Measurements from ENCODE around the gene FN3KRP.
"Not testable (repeated sequence)": the region's sequence is repeated elsewhere in the genome, so short reads cannot be mapped to it uniquely, and the experiment has no call there.

FN3KRP gene

GRCh38 chr17:82743344-82744219 is 27.1 kb downstream of the FN3KRP start:
- no peak for DNase-seq (ENCODE audit: low spot score)

DNA sequence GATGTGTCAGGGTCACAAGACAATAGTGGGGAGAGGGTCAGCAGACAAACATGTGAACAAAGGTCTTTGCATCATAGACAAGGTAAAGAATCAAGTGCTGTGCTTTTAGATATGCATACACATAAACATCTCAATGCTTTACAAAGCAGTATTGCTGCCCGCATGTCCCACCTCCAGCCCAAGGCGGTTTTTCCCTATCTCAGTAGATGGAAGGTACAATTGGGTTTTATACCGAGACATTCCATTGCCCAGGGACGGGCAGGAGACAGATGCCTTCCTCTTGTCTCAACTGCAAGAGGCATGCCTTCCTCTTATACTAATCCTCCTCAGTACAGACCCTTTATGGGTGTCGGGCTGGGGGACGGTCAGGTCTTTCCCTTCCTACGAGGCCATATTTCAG is 28.2 kb downstream of the FN3KRP start:
- DNase-seq (ENCODE audit: low spot score): not testable (repeated sequence)

DNA sequence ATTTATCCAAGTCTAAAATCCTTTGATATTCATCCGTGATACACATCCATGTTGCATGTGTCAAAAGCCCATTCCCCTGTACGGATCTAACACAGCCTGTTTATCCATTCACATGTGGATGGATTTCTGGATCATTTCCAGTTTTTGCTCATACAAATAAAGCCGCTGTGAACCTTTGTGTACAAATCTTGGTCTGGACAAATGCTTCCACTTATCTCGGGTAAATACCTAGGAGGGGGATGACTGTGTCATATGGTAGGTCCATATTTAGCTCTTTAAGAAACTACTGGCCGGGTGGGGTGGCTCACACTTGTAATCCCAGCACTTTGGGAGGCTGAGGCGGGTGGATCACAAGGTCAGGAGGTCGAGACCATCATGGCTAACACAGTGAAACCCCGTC is 29.0 kb downstream of the FN3KRP start:
- no peak for DNase-seq (ENCODE audit: low spot score)

- no peak for DNase-seq (ENCODE audit: low spot score)
Observed at GRCh38 chr17:82748756-82749155, 32.2 kb downstream of the FN3KRP start.

DNA sequence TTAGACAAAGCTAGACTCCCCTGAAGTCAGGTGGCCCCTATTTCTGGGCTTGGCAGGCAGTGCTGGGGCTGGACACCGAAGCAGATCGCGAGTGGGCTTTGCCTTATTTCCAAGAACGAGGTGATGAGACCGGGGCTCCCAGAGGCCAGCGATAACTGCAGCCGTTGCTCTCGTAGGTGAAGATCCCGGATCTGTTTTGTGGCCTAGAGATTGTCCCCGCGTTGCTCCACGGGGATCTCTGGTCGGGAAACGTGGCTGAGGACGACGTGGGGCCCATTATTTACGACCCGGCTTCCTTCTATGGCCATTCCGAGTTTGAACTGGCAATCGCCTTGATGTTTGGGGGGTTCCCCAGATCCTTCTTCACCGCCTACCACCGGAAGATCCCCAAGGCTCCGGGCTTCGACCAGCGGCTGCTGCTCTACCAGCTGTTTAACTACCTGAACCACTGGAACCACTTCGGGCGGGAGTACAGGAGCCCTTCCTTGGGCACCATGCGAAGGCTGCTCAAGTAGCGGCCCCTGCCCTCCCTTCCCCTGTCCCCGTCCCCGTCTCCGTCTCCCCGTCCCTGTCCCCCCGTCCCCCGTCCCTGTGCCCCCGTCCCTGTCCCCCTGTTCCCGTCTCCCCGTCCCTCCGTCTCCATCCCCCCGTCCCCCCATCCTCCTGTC is 33.9 kb downstream of the FN3KRP start:
- DNase-seq (ENCODE audit: low spot score): no peak

- DNase-seq (ENCODE audit: low spot score): no peak
Observed at GRCh38 chr17:82751171-82751570, 34.7 kb downstream of the FN3KRP start.

GRCh38 chr17:82751571-82752370 is 35.3 kb downstream of the FN3KRP start, which contains the start of gene TBCD:
Gene TBCD (plus strand): TSS chr17:82752065. CDS start chr17:82752194, 129 bp downstream.
- DNase-seq (ENCODE audit: low spot score): peak; percentile 87

- DNase-seq (ENCODE audit: low spot score): no peak
Observed at GRCh38 chr17:82752371-82753200, 36.1 kb downstream of the FN3KRP start.

- no peak for DNase-seq (ENCODE audit: low spot score)
Observed at GRCh38 chr17:82753201-82753464, 36.6 kb downstream of the FN3KRP start.

- DNase-seq (ENCODE audit: low spot score): no peak
Observed at GRCh38 chr17:82754297-82755208, 38.0 kb downstream of the FN3KRP start.

- no peak for DNase-seq (ENCODE audit: low spot score)
Observed at GRCh38 chr17:82756166-82756565, 39.7 kb downstream of the FN3KRP start.

DNA sequence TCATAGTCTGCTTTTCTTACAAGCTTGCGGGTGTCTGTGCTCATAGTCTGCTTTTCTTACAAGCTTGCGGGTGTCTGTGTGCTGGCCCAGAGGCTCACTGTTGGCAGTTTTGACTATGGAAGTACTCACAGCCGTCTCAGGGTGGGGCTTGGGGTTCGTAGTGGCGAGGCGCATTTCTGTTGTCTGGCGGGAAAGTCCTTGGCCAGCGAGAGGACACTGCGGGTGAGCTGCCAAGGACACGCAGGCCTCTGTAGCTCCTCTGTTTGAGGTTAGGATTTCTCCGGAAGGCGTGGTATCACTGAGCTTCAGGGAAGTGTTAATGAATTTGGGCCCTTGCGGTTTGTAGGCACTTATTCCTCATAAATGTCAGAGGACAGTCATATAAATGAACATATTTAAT is 48.9 kb downstream of the FN3KRP start:
- no peak for DNase-seq (ENCODE audit: low spot score)

DNA sequence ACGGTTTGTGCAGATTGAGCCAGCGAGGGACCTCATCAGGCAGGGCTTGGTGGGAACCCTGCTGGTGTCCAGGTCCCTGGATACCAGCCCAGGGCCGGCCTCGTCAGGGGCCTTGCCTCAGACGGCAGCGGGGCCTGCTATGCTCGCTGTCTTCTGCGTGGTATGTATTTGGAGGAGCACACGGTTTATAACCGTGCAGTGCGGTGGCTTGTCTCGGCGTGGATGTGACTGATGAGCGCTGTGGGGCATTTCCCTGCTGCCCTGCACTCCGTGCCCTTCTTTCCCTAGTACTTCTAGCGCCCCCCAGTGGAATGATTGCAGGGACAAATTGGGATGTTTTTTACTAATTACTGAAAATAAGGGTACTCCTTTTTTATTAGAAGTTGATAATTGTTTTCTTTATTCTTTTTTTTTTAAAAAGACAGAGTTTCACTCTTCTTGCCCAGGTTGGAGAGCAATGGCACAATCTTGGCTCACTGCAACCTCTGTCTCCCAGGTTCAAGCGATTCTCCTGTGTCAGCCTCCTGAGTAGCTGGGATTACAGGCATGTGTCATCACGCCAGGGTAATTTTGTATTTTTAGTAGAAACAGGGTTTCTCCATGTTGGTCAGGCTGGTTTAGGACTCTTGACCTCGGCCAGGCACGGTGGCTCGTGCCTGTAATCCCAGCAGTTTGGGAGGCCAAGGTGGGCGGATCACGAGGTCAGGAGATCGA is 50.7 kb downstream of the FN3KRP start:
- peak; percentile 81 for DNase-seq (ENCODE audit: low spot score)

DNA sequence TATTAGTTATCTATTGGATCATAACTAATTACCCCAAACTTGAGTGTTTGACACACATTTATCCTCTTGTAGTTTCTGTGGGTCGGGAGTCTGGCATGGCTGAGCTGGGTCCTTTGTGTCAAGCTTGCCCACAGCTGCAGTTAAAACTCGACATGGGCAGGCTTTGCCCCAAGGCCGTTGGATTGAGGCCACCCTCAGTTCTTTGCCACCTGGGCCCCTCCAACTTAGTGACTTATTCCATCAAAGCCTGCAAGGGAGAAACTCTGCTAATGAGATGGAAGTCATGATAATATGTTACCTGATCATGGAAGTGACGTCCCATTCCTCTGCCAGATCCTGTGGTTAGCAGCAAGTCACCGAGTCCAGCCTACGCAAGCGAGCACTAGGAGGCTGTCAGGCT is 52.5 kb downstream of the FN3KRP start:
- DNase-seq (ENCODE audit: low spot score): no peak

GRCh38 chr17:82772026-82772425 is 55.5 kb downstream of the FN3KRP start:
- DNase-seq (ENCODE audit: low spot score): no peak

GRCh38 chr17:82774456-82774855 is 58.0 kb downstream of the FN3KRP start:
- not testable (repeated sequence) for DNase-seq (ENCODE audit: low spot score)

DNA sequence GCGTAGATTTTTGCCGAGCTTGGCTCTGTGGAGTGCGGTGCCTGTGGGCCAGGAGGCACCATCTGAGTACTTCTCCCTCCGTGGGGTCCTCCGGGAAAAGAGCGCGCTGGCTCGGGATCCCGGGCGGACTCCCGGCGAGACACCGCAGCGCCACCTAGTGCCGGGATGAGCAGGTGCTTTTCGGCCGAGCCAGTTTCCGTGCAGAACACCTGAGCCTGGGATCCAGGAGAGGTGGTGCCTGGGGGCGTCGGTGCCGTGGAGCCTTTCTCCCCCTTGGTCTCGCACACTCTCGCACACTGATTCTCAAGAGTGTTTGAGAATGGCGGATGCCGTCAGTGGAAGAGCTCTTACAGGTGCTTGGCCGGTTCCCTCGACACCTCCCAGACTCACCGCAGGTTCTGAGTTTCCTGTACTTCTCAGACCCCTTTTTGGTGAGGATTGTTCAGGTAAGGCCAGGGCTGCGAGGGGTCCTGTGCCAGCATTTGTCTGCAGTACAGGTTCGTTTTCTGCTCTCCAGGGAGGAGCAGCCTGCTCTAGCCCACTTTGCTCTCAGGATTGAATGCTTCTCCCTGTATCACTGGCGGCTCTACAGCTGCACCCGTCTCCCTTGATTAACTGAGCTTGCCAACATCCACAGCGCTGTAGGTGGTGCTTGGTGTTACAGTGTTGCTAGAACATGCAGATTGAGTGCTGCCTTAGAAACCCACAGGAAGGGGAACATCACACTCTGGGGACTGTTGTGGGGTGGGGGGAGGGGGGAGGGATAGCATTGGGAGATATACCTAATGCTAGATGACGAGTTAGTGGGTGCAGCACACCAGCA is 58.7 kb downstream of the FN3KRP start:
- DNase-seq (ENCODE audit: low spot score): no peak

DNA sequence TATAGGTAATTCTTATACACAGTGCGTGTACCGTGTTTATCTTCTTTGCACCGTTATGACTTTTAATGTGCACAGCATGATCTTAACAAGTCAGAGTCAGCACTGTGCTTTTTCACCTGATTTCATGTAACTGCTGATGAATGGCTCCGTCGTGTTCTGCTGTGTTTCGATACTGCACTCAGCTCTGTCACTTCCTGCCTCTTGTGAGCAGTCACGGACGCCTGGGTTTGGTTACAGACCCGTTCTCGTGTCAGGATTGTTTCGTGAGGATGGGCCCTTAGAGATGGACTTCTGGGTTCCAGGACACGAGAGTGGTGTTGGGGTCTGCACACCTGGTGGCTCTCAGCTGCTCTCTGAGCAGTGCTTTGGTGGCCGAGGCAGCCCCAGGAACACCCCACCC is 59.9 kb downstream of the FN3KRP start:
- DNase-seq (ENCODE audit: low spot score): no peak

Measured in globus pallidus (tissue), 1 donor.